ENCODE measurements around the gene EXOC1.

Gene EXOC1

GRCh38 chr4:55853484-55854046 is at the start of gene EXOC1:
TSS of gene EXOC1 (plus strand) at chr4:55853648. CDS start at chr4:55858324, 4,676 bp downstream.
- TF ChIP-seq CTCF (IDR thresholded peaks at IDR 0.05; ENCODE audit: low read depth, low read length, missing control alignments) = no peak
- H3K4me3 ChIP-seq (ENCODE audit: low read depth, low read length) = peak within 1 kb of the TSS; percentile 100
- peak; percentile 88 for DNase-seq (ENCODE audit: low read depth)

- TF ChIP-seq CTCF (IDR thresholded peaks at IDR 0.05; ENCODE audit: low read depth, low read length, missing control alignments) = no peak
- H3K4me3 ChIP-seq (ENCODE audit: low read depth, low read length) = no peak overlapping the region
- DNase-seq (ENCODE audit: low read depth) = no peak
These were observed 45.9 kb upstream of the EXOC1 start for GRCh38 chr4:55807556-55807955.

GRCh38 chr4:55808186-55808585 is 45.3 kb upstream of the EXOC1 start:
- TF ChIP-seq CTCF (IDR thresholded peaks at IDR 0.05; ENCODE audit: low read depth, low read length, missing control alignments) = no peak
- no peak overlapping the region for H3K4me3 ChIP-seq (ENCODE audit: low read depth, low read length)
- DNase-seq (ENCODE audit: low read depth) = no peak

GRCh38 chr4:55808632-55809031 is 44.8 kb upstream of the EXOC1 start:
- TF ChIP-seq CTCF (IDR thresholded peaks at IDR 0.05; ENCODE audit: low read depth, low read length, missing control alignments) = no peak
- DNase-seq (ENCODE audit: low read depth) = no peak
- H3K4me3 ChIP-seq (ENCODE audit: low read depth, low read length) = no peak overlapping the region

GRCh38 chr4:55817691-55818090 is 35.8 kb upstream of the EXOC1 start:
- no peak overlapping the region for H3K4me3 ChIP-seq (ENCODE audit: low read depth, low read length)
- TF ChIP-seq CTCF (IDR thresholded peaks at IDR 0.05; ENCODE audit: low read depth, low read length, missing control alignments) = no peak

GRCh38 chr4:55819634-55820033 is 33.8 kb upstream of the EXOC1 start, which contains the start of gene EXOC1L:
TSS of gene EXOC1L (plus strand) at chr4:55819790. CDS start at chr4:55820027, 237 bp downstream.
- TF ChIP-seq CTCF (IDR thresholded peaks at IDR 0.05; ENCODE audit: low read depth, low read length, missing control alignments) = no peak
- DNase-seq (ENCODE audit: low read depth) = no peak
- H3K4me3 ChIP-seq (ENCODE audit: low read depth, low read length) = no peak within 1 kb of the TSS

More at GRCh38 chr4:55817691-55818090, 35.8 kb upstream of the EXOC1 start:
- no peak for DNase-seq (ENCODE audit: low read depth)

- TF ChIP-seq CTCF (IDR thresholded peaks at IDR 0.05; ENCODE audit: low read depth, low read length, missing control alignments) = no peak
- DNase-seq (ENCODE audit: low read depth) = no peak
- no peak overlapping the region for H3K4me3 ChIP-seq (ENCODE audit: low read depth, low read length)
These were observed 33.2 kb upstream of the EXOC1 start for GRCh38 chr4:55820279-55820678.
